ENCODE measurements around the gene ANKMY1.

The ANKMY1 gene

GRCh38 chr2:240600451-240600961 lies 42.7 kb upstream of the ANKMY1 start:
- no peaks in the 10 kb centered on the region for H3K9me3 ChIP-seq
- no peaks in the 10 kb centered on the region for H3K27me3 ChIP-seq
- no peaks in the 10 kb centered on the region for H3K4me1 ChIP-seq
- no peak for TF ChIP-seq CTCF (IDR thresholded peaks at IDR 0.05; ENCODE audit: low read depth, low read length)
- no peak for DNase-seq
- H3K4me3 ChIP-seq (ENCODE audit: low read depth, low read length), result no peak overlapping the region
- H3K36me3 ChIP-seq, result peaks cover 7% of the 10 kb centered on the region

GRCh38 chr2:240599141-240599583 lies 41.4 kb upstream of the ANKMY1 start:
- Histone ChIP-seq H3K4me1 (no peaks in the 10 kb centered on the region), H3K9me3 (no peaks in the 10 kb centered on the region), H3K27me3 (no peaks in the 10 kb centered on the region), H3K4me3 (ENCODE audit: low read depth, low read length) (no peak overlapping the region), H3K36me3 (peaks cover 13% of the 10 kb centered on the region)
- DNase-seq, result no peak
- no peak for TF ChIP-seq CTCF (IDR thresholded peaks at IDR 0.05; ENCODE audit: low read depth, low read length)

GRCh38 chr2:240598311-240598911 lies 40.6 kb upstream of the ANKMY1 start:
- Histone ChIP-seq H3K4me1 (no peaks in the 10 kb centered on the region), H3K27me3 (no peaks in the 10 kb centered on the region), H3K36me3 (peaks cover 13% of the 10 kb centered on the region), H3K4me3 (ENCODE audit: low read depth, low read length) (no peak overlapping the region), H3K9me3 (no peaks in the 10 kb centered on the region)
- peak; percentile 4 for DNase-seq
- no peak for TF ChIP-seq CTCF (IDR thresholded peaks at IDR 0.05; ENCODE audit: low read depth, low read length)

GRCh38 chr2:240597419-240598181 lies 39.8 kb upstream of the ANKMY1 start:
- DNase-seq, result peak; percentile 4
- H3K4me1 ChIP-seq, result no peaks in the 10 kb centered on the region
- no peaks in the 10 kb centered on the region for H3K9me3 ChIP-seq
- no peak for TF ChIP-seq CTCF (IDR thresholded peaks at IDR 0.05; ENCODE audit: low read depth, low read length)
- H3K36me3 ChIP-seq, result peaks cover 13% of the 10 kb centered on the region
- H3K4me3 ChIP-seq (ENCODE audit: low read depth, low read length), result no peak overlapping the region
- no peaks in the 10 kb centered on the region for H3K27me3 ChIP-seq

GRCh38 chr2:240597054-240597418 lies 39.2 kb upstream of the ANKMY1 start:
- Histone ChIP-seq H3K4me3 (ENCODE audit: low read depth, low read length) (no peak overlapping the region), H3K9me3 (no peaks in the 10 kb centered on the region), H3K27me3 (no peaks in the 10 kb centered on the region), H3K4me1 (no peaks in the 10 kb centered on the region), H3K36me3 (peaks cover 16% of the 10 kb centered on the region)
- TF ChIP-seq CTCF (IDR thresholded peaks at IDR 0.05; ENCODE audit: low read depth, low read length), result no peak
- peak; percentile 4 for DNase-seq

- H3K4me1 ChIP-seq, result no peaks in the 10 kb centered on the region
- no peak for TF ChIP-seq CTCF (IDR thresholded peaks at IDR 0.05; ENCODE audit: low read depth, low read length)
- DNase-seq, result peak; percentile 8
- no peaks in the 10 kb centered on the region for H3K27me3 ChIP-seq
- peaks cover 19% of the 10 kb centered on the region for H3K36me3 ChIP-seq
- no peak overlapping the region for H3K4me3 ChIP-seq (ENCODE audit: low read depth, low read length)
- no peaks in the 10 kb centered on the region for H3K9me3 ChIP-seq
Observed at GRCh38 chr2:240596491-240596931, 38.7 kb upstream of the ANKMY1 start.
